G401.6 (cell line): ENCODE results near the gene WDR72.

Experiments used
- FAIRE-seq: peaks from 2 replicates; lab custom pipeline; 2012; peaks lifted over from hg19 to GRCh38; lab: Jason Lieb, UNC

WDR72 gene

GRCh38 chr15:53527996-53528395, 231.5 kb downstream of the WDR72 start:
- FAIRE-seq, result no peak

- FAIRE-seq, result no peak
These were observed 233.6 kb downstream of the WDR72 start for GRCh38 chr15:53525894-53526293.

GRCh38 chr15:53522991-53523390, 236.5 kb downstream of the WDR72 start:
- no peak for FAIRE-seq

- FAIRE-seq, result no peak
These were observed 238.5 kb downstream of the WDR72 start for GRCh38 chr15:53520996-53521395.

- no peak for FAIRE-seq
These were observed 246.0 kb downstream of the WDR72 start for GRCh38 chr15:53513431-53513830.

GRCh38 chr15:53512029-53512428, 247.4 kb downstream of the WDR72 start:
- no peak for FAIRE-seq

- no peak for FAIRE-seq
These were observed 248.3 kb downstream of the WDR72 start for GRCh38 chr15:53511175-53511574.

GRCh38 chr15:53506370-53506769, 253.1 kb downstream of the WDR72 start:
- no peak for FAIRE-seq

- FAIRE-seq, result no peak
These were observed 260.5 kb downstream of the WDR72 start for GRCh38 chr15:53498996-53499395.

- FAIRE-seq, result no peak
These were observed 269.1 kb downstream of the WDR72 start for GRCh38 chr15:53490341-53490740.

GRCh38 chr15:53482055-53482454, 277.4 kb downstream of the WDR72 start:
- no peak for FAIRE-seq

- FAIRE-seq, result no peak
These were observed 281.3 kb downstream of the WDR72 start for GRCh38 chr15:53477981-53478766.

- FAIRE-seq, result no peak
These were observed 285.6 kb downstream of the WDR72 start for GRCh38 chr15:53473886-53474285.

GRCh38 chr15:53473435-53473834, 286.0 kb downstream of the WDR72 start:
- no peak for FAIRE-seq

- no peak for FAIRE-seq
These were observed 286.6 kb downstream of the WDR72 start for GRCh38 chr15:53472883-53473282.

GRCh38 chr15:53472210-53472609, 287.3 kb downstream of the WDR72 start:
- FAIRE-seq, result no peak

- no peak for FAIRE-seq
These were observed 288.7 kb downstream of the WDR72 start for GRCh38 chr15:53470743-53471142.

GRCh38 chr15:53469422-53469821, 290.0 kb downstream of the WDR72 start:
- FAIRE-seq, result no peak
